Esophagus muscularis mucosa (tissue), 4 donors: Measurements from ENCODE around the gene CD96.

ENCODE experiments used
- EP300 ChIP-seq: sonication (generic); formaldehyde crosslinking; IDR thresholded peaks from one replicate; pipeline ENCODE4 v1.6.1; 2017; ENCODE audit warnings: antibody characterized with exemption
- POLR2AphosphoS5 ChIP-seq, 2 donors: sonication (generic); formaldehyde crosslinking; IDR thresholded peaks; one replicate each; pipeline ENCODE4 v1.6.1; 2017; ENCODE audit warnings: antibody characterized with exemption in 2 of 2
- TF ChIP-seq, protein P1 (sequence below), 3 experiments: fragments of 200-600 bp in 2 of 3; fragments of 450-650 bp in 1 of 3; sonication (generic) in 2 of 3; IDR thresholded peaks; one replicate each; pipeline ENCODE4 v1.5.1; 2017 to 2019; ENCODE audit warnings: antibody characterized with exemption in 3 of 3, mild to moderate bottlenecking in 2 of 3, moderate library complexity in 1 of 3

DNA sequence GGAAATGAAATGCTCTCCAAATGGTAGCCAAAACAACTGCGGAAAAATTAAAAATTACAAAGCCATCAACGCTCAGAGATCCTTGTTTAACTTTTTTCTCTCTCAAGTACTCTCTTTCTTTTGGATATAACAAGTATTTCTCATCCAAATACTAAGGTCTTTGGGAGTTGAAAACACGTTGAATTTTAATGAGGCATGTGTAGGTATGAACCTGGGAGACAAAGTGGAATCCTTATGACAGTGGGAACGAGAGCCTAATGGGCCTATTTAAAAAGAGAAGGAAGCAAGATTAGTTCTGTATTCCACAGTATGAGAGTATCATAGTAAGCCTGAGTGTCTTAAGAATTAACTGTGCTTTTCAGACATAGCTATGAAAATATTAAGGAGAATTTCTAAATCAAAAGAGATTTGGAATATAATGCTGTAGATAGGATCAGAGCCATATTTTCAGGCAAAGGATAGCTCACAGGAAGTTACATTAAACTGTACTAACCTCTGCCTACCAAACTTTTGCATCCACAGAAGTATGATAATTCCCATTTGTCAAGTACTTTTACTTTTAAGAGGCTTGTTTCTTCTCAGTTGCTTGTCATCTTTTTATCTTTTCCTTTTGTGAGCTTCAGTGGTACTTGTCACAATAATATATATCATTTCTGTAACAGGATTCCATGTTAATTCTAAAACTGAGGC lies 759 bp downstream of the CD96 start:
- TF ChIP-seq, protein P1, sequence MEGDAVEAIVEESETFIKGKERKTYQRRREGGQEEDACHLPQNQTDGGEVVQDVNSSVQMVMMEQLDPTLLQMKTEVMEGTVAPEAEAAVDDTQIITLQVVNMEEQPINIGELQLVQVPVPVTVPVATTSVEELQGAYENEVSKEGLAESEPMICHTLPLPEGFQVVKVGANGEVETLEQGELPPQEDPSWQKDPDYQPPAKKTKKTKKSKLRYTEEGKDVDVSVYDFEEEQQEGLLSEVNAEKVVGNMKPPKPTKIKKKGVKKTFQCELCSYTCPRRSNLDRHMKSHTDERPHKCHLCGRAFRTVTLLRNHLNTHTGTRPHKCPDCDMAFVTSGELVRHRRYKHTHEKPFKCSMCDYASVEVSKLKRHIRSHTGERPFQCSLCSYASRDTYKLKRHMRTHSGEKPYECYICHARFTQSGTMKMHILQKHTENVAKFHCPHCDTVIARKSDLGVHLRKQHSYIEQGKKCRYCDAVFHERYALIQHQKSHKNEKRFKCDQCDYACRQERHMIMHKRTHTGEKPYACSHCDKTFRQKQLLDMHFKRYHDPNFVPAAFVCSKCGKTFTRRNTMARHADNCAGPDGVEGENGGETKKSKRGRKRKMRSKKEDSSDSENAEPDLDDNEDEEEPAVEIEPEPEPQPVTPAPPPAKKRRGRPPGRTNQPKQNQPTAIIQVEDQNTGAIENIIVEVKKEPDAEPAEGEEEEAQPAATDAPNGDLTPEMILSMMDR (IDR thresholded peaks at IDR 0.05), result no peak
- TF ChIP-seq POLR2AphosphoS5 (IDR thresholded peaks at IDR 0.05) (no peak), EP300 (no peak)
